SK-N-SH treated with all-trans-retinoic acid at 6 μM for 48 hours (cell line): ENCODE measurements around the gene SRGAP1.

Experiments used
- ARNTL ChIP-seq: fragments of 450-650 bp; formaldehyde crosslinking; IDR thresholded peaks from 2 replicates; pipeline ENCODE4 v1.5.0; 2020; ENCODE audit warnings: low read depth, mild to moderate bottlenecking, moderate library complexity, borderline replicate concordance
- CREB5 ChIP-seq: fragments of 250-450 bp; sonication (Bioruptor Pico); IDR thresholded peaks from 2 replicates; pipeline ENCODE4 v1.5.1; 2020; ENCODE audit warnings: low read depth, mild to moderate bottlenecking, moderate library complexity
- CSDC2 ChIP-seq: fragments of 250-450 bp; sonication (Bioruptor Pico); IDR thresholded peaks from 2 replicates; pipeline ENCODE4 v1.5.0; 2020; ENCODE audit warnings: mild to moderate bottlenecking, moderate library complexity
- ISL1 ChIP-seq: fragments of 250-450 bp; sonication (Bioruptor Pico); IDR thresholded peaks from 2 replicates; pipeline ENCODE4 v2.1.2; 2022; ENCODE audit warnings: mild to moderate bottlenecking, moderate library complexity
- PATZ1 ChIP-seq: fragments of 250-450 bp; sonication (Bioruptor Pico); IDR thresholded peaks from 2 replicates; pipeline ENCODE4 v1.8.0; 2020; ENCODE audit warnings: mild to moderate bottlenecking, moderate library complexity, borderline replicate concordance
- POU6F1 ChIP-seq: fragments of 250-450 bp; sonication (Bioruptor Pico); IDR thresholded peaks from 2 replicates; pipeline ENCODE4 v1.8.0; 2021; ENCODE audit warnings: low read depth, mild to moderate bottlenecking, moderate library complexity, borderline replicate concordance
- TOX ChIP-seq: fragments of 250-450 bp; sonication (Bioruptor Pico); IDR thresholded peaks from 2 replicates; pipeline ENCODE4 v1.8.0; 2021; ENCODE audit warnings: mild to moderate bottlenecking, moderate library complexity, borderline replicate concordance
- ZC3H10 ChIP-seq: fragments of 250-450 bp; sonication (Bioruptor Pico); IDR thresholded peaks from 2 replicates; pipeline ENCODE4 v1.5.1; 2021; ENCODE audit warnings: mild to moderate bottlenecking, moderate library complexity
- ZFP3 ChIP-seq: fragments of 250-450 bp; sonication (Bioruptor Pico); IDR thresholded peaks from 2 replicates; pipeline ENCODE4 v1.5.0; 2020; ENCODE audit warnings: mild to moderate bottlenecking, moderate library complexity
- ZFP30 ChIP-seq: fragments of 450-650 bp; formaldehyde crosslinking; IDR thresholded peaks from 2 replicates; pipeline ENCODE4 v1.5.0; 2022; ENCODE audit warnings: mild to moderate bottlenecking, moderate library complexity
- ZNF70 ChIP-seq: fragments of 450-650 bp; formaldehyde crosslinking; IDR thresholded peaks from 2 replicates; pipeline ENCODE4 v1.5.0; 2020; ENCODE audit warnings: mild to moderate bottlenecking, moderate library complexity
- ZNF8 ChIP-seq: fragments of 450-650 bp; formaldehyde crosslinking; IDR thresholded peaks from 2 replicates; pipeline ENCODE4 v1.5.0; 2020; ENCODE audit warnings: mild to moderate bottlenecking, moderate library complexity

GRCh38 chr12:63876980-63877379, 32.5 kb downstream of the SRGAP1 start:
- TF ChIP-seq CREB5 (CRISPR knock-in tag), result no peak
- no peak for TF ChIP-seq TOX
- TF ChIP-seq ARNTL (CRISPR knock-in tag), result no peak
- no peak for TF ChIP-seq ZFP30 (CRISPR knock-in tag)
- no peak for TF ChIP-seq ISL1 (CRISPR knock-in tag)
- TF ChIP-seq ZNF70 (CRISPR knock-in tag), result no peak
- TF ChIP-seq ZFP3, result no peak
- TF ChIP-seq CSDC2 (CRISPR knock-in tag), result no peak
- no peak for TF ChIP-seq ZNF8
- TF ChIP-seq PATZ1 (CRISPR knock-in tag), result no peak
- no peak for TF ChIP-seq POU6F1 (CRISPR knock-in tag)
- no peak for TF ChIP-seq ZC3H10 (CRISPR knock-in tag)
